Retina (tissue), 1 donor: ENCODE data around the gene CELSR2.
"Not testable (repeated sequence)": the region's sequence is repeated elsewhere in the genome, so short reads cannot be mapped to it uniquely, and the experiment has no call there.

Experiments
- DNase-seq: peaks from one replicate; pipeline ENCODE4 v3.0.0-alpha.2; 2016

The CELSR2 gene

GRCh38 chr1:109281680-109282496, 32.5 kb downstream of the CELSR2 start:
- no peak for DNase-seq

- no peak for DNase-seq
Measured at GRCh38 chr1:109282497-109282951, 33.2 kb downstream of the CELSR2 start.

GRCh38 chr1:109282952-109283747, 33.8 kb downstream of the CELSR2 start, which contains the start of gene PSRC1:
Gene PSRC1 (minus strand): TSS chr1:109283145.
- peak; percentile 97 for DNase-seq

- no peak for DNase-seq
Measured at GRCh38 chr1:109283748-109284600, 34.6 kb downstream of the CELSR2 start.

- DNase-seq: not testable (repeated sequence)
Measured at GRCh38 chr1:109286762-109287161, 37.4 kb downstream of the CELSR2 start.

- no peak for DNase-seq
Measured at GRCh38 chr1:109290137-109290536, 40.8 kb downstream of the CELSR2 start.

- DNase-seq: no peak
Measured at GRCh38 chr1:109290998-109291397, 41.7 kb downstream of the CELSR2 start.

GRCh38 chr1:109292364-109292763, 43.0 kb downstream of the CELSR2 start:
- no peak for DNase-seq

- DNase-seq: no peak
Measured at GRCh38 chr1:109293026-109293425, 43.7 kb downstream of the CELSR2 start.

GRCh38 chr1:109294481-109294880, 45.1 kb downstream of the CELSR2 start:
- no peak for DNase-seq

- DNase-seq: no peak
Measured at GRCh38 chr1:109295712-109296415, 46.5 kb downstream of the CELSR2 start.

- DNase-seq: no peak
Measured at GRCh38 chr1:109296782-109297181, 47.4 kb downstream of the CELSR2 start.

- no peak for DNase-seq
Measured at GRCh38 chr1:109298666-109299557, 49.6 kb downstream of the CELSR2 start.

- no peak for DNase-seq
Measured at GRCh38 chr1:109299558-109300343, 50.4 kb downstream of the CELSR2 start.

GRCh38 chr1:109300650-109301151, 51.4 kb downstream of the CELSR2 start:
- DNase-seq: no peak

- DNase-seq: no peak
Measured at GRCh38 chr1:109301874-109302273, 52.5 kb downstream of the CELSR2 start.

GRCh38 chr1:109304226-109304920, 55.0 kb downstream of the CELSR2 start:
- DNase-seq: no peak

GRCh38 chr1:109305991-109306390, 56.7 kb downstream of the CELSR2 start:
- not testable (repeated sequence) for DNase-seq

GRCh38 chr1:109306832-109307273, 57.5 kb downstream of the CELSR2 start, which contains the start of gene MYBPHL:
Gene MYBPHL (minus strand): TSS chr1:109307011. CDS start chr1:109306991, 20 bp downstream.
- DNase-seq: no peak
